Measurements from ENCODE around the gene PLCB4.

DNA sequence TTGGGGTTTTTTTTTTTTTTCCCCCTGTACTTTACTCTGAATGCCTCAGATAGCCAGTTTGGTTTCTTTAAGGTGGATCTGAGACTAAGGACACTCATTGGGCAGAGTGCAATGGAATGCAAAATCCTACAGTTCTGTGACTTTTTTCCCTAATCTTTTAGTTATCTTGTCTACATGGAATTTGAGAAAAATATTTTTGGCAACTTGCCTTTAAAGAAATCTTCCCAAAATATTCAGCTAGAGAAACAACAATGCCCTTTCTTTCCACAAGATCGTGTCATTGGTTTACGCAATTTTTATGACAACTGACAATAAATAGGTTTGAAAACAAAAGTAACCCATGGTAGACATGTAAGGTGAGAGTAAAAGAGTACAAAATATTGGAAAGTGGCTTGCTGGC is 273.8 kb downstream of the PLCB4 start:
- TF ChIP-seq EP300 (IDR thresholded peaks at IDR 0.05) (no peak), POLR2A (IDR thresholded peaks at IDR 0.05; ENCODE audit: low read depth) (no peak)
- TF ChIP-seq, protein P1, sequence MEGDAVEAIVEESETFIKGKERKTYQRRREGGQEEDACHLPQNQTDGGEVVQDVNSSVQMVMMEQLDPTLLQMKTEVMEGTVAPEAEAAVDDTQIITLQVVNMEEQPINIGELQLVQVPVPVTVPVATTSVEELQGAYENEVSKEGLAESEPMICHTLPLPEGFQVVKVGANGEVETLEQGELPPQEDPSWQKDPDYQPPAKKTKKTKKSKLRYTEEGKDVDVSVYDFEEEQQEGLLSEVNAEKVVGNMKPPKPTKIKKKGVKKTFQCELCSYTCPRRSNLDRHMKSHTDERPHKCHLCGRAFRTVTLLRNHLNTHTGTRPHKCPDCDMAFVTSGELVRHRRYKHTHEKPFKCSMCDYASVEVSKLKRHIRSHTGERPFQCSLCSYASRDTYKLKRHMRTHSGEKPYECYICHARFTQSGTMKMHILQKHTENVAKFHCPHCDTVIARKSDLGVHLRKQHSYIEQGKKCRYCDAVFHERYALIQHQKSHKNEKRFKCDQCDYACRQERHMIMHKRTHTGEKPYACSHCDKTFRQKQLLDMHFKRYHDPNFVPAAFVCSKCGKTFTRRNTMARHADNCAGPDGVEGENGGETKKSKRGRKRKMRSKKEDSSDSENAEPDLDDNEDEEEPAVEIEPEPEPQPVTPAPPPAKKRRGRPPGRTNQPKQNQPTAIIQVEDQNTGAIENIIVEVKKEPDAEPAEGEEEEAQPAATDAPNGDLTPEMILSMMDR (IDR thresholded peaks at IDR 0.05), result no peak
